VCaP (cell line): ENCODE results near the gene ACSF3.

Source experiments
- H3K27ac ChIP-seq: fragments of 450-650 bp; 2 replicates; pipeline ENCODE4 v1.5.1; 2017
- CTCF ChIP-seq: fragments of 450-650 bp; conservative IDR thresholded peaks from 2 replicates; pipeline ENCODE4 v1.5.1; 2017; ENCODE audit warnings: mild to moderate bottlenecking, moderate library complexity

Gene ACSF3

GRCh38 chr16:89116341-89117226 is 22.9 kb downstream of the ACSF3 start:
- no peak for TF ChIP-seq CTCF
- no peak overlapping the region for H3K27ac ChIP-seq

GRCh38 chr16:89117227-89117974 is 23.7 kb downstream of the ACSF3 start:
- H3K27ac ChIP-seq, result no peak overlapping the region
- no peak for TF ChIP-seq CTCF

- no peak for TF ChIP-seq CTCF
- H3K27ac ChIP-seq, result no peak overlapping the region
Measured at GRCh38 chr16:89117975-89118289, 24.3 kb downstream of the ACSF3 start.

GRCh38 chr16:89118361-89119165 is 24.9 kb downstream of the ACSF3 start:
- no peak for TF ChIP-seq CTCF
- H3K27ac ChIP-seq, result no peak overlapping the region

DNA sequence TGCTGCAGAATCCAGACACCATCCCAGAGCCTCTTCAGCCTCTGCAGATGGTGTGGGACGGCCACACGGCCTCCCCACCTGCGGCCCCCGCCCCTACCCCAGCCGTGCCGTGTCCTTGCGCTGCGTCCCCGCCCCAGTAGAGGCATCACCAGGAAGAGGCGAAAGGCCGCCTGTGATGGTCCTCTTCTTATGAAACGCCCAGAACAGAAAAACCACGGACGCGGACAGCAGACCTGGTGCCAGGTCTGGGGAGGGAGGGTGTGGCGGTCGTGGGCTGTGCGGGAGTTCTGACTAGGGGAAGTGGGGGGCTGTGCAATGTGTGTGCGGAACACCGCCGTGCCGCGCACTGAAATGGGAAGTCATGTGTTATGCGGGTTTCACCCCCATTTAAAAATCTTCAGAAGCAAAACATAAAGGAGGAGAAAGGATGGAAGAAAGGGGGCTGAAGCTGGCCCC is 25.5 kb downstream of the ACSF3 start:
- H3K27ac ChIP-seq, result no peak overlapping the region
- TF ChIP-seq CTCF, result no peak

GRCh38 chr16:89119661-89120141 is 26.0 kb downstream of the ACSF3 start:
- H3K27ac ChIP-seq, result no peak overlapping the region
- TF ChIP-seq CTCF, result no peak

GRCh38 chr16:89120281-89120680 is 26.6 kb downstream of the ACSF3 start:
- H3K27ac ChIP-seq, result no peak overlapping the region
- no peak for TF ChIP-seq CTCF
